Chondrocyte (in vitro differentiated cells): ENCODE data around the gene PCCA. TPM values are rescaled to one million over a fixed set of nuclear protein-coding genes. Genes with fewer than 3 reads are reported as not detected.
A peak's percentile ranks its signal among the peaks of the same experiment; 100 is the strongest.

Experiments
- DNase-seq: peaks from one replicate; pipeline ENCODE4 v3.0.0; 2021; ENCODE audit warnings: mixed read lengths, low spot score
- H3K27ac Mint-ChIP-seq: one replicate; pipeline ENCODE4 v1.8.0; 2021; ENCODE audit warnings: mild to moderate bottlenecking, moderate library complexity, mixed read lengths; ENCODE audit not compliant: unreplicated experiment
- H3K27me3 Mint-ChIP-seq: 2 replicates; pipeline ENCODE4 v1.8.0; 2021; ENCODE audit warnings: low read depth, mixed read lengths
- H3K36me3 Mint-ChIP-seq: 2 replicates; pipeline ENCODE4 v1.8.0; 2021; ENCODE audit warnings: low read depth, mixed read lengths
- H3K4me1 Mint-ChIP-seq: 2 replicates; pipeline ENCODE4 v1.8.0; 2021; ENCODE audit warnings: low read depth, mild to moderate bottlenecking, mixed read lengths
- H3K4me3 Mint-ChIP-seq: one replicate; pipeline ENCODE4 v1.8.0; 2021; ENCODE audit warnings: mild to moderate bottlenecking, moderate library complexity, mixed read lengths; ENCODE audit not compliant: unreplicated experiment
- H3K9me3 Mint-ChIP-seq: 2 replicates; pipeline ENCODE4 v1.8.0; 2021; ENCODE audit warnings: low read depth, mixed read lengths
- total RNA-seq: library from RNA; stranded (reverse); gene quantifications from 3 replicates; pipeline ENCODE4 v1.2.1, GENCODE V29; 2021
- TF ChIP-seq, protein P1 (sequence below): fragments of 200-600 bp; sonication (generic); IDR thresholded peaks from 2 replicates; pipeline ENCODE4 v1.5.0; 2021; ENCODE audit warnings: antibody characterized with exemption, mild to moderate bottlenecking, moderate library complexity

The PCCA gene
- total RNA-seq, 1 donor from 2014 or later, result 15.1 TPM

GRCh38 chr13:100106005-100106404, 17.1 kb downstream of the PCCA start:
- TF ChIP-seq, protein P1, sequence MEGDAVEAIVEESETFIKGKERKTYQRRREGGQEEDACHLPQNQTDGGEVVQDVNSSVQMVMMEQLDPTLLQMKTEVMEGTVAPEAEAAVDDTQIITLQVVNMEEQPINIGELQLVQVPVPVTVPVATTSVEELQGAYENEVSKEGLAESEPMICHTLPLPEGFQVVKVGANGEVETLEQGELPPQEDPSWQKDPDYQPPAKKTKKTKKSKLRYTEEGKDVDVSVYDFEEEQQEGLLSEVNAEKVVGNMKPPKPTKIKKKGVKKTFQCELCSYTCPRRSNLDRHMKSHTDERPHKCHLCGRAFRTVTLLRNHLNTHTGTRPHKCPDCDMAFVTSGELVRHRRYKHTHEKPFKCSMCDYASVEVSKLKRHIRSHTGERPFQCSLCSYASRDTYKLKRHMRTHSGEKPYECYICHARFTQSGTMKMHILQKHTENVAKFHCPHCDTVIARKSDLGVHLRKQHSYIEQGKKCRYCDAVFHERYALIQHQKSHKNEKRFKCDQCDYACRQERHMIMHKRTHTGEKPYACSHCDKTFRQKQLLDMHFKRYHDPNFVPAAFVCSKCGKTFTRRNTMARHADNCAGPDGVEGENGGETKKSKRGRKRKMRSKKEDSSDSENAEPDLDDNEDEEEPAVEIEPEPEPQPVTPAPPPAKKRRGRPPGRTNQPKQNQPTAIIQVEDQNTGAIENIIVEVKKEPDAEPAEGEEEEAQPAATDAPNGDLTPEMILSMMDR, result no peak
- peak overlapping the region; percentile 61 for H3K27ac Mint-ChIP-seq
- H3K9me3 Mint-ChIP-seq, result no peaks in the 10 kb centered on the region
- peaks cover 5% of the 10 kb centered on the region for H3K36me3 Mint-ChIP-seq
- no peaks in the 10 kb centered on the region for H3K27me3 Mint-ChIP-seq
- no peak overlapping the region for H3K4me3 Mint-ChIP-seq
- peaks cover 33% of the 10 kb centered on the region for H3K4me1 Mint-ChIP-seq
- DNase-seq, result no peak

GRCh38 chr13:100106705-100107104, 17.8 kb downstream of the PCCA start:
- no peak overlapping the region for H3K4me3 Mint-ChIP-seq
- H3K4me1 Mint-ChIP-seq, result peaks cover 30% of the 10 kb centered on the region
- H3K27ac Mint-ChIP-seq, result peak overlapping the region; percentile 59
- peaks cover 5% of the 10 kb centered on the region for H3K36me3 Mint-ChIP-seq
- no peaks in the 10 kb centered on the region for H3K27me3 Mint-ChIP-seq
- H3K9me3 Mint-ChIP-seq, result no peaks in the 10 kb centered on the region
- DNase-seq, result no peak
- TF ChIP-seq, protein P1, result no peak

- DNase-seq, result no peak
- Mint-ChIP-seq H3K36me3 (peaks cover 3% of the 10 kb centered on the region), H3K27me3 (no peaks in the 10 kb centered on the region), H3K9me3 (no peaks in the 10 kb centered on the region), H3K4me1 (peaks cover 14% of the 10 kb centered on the region), H3K27ac (no peak overlapping the region), H3K4me3 (no peak overlapping the region)
- TF ChIP-seq, protein P1, result no peak
Measured at GRCh38 chr13:100108913-100109507, 20.1 kb downstream of the PCCA start.

GRCh38 chr13:100110269-100110668, 21.4 kb downstream of the PCCA start:
- H3K36me3 Mint-ChIP-seq, result peaks cover 8% of the 10 kb centered on the region
- H3K4me3 Mint-ChIP-seq, result no peak overlapping the region
- TF ChIP-seq, protein P1, result no peak
- no peaks in the 10 kb centered on the region for H3K27me3 Mint-ChIP-seq
- no peaks in the 10 kb centered on the region for H3K9me3 Mint-ChIP-seq
- H3K4me1 Mint-ChIP-seq, result peaks cover 14% of the 10 kb centered on the region
- H3K27ac Mint-ChIP-seq, result no peak overlapping the region
- no peak for DNase-seq

DNA sequence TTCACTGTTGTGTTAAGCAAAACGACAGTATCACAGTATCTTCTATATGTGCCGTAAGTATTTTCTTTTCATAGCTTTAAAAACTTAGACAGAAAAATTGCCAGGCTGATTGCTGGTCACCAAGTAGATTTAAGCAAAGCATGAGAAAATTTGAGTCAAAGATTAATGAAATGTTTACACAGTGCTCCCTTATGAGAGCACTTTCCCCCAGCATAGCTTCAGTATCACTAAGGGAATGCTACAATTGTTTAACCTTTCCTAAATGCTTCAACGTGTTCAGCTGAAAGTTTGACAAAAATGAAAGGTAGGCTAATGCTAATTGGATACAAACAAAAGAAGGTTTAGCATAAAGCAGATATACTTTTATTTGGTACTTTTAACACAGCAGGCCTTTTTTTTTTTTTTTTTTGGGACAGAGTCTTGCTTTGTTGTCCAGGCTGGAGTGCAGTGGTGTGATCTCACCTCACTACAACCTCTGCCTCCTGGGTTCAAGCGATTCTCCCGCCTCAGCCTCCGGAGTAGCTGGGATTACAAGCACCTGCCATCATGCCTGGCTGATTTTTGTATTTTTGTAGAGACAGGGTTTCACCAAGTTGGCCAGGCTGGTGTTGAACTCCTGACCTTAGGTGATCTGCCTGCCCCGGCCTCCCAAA, 23.4 kb downstream of the PCCA start:
- Mint-ChIP-seq H3K4me1 (no peaks in the 10 kb centered on the region), H3K4me3 (no peak overlapping the region), H3K9me3 (no peaks in the 10 kb centered on the region), H3K27ac (no peak overlapping the region), H3K36me3 (peaks cover 9% of the 10 kb centered on the region), H3K27me3 (no peaks in the 10 kb centered on the region)
- TF ChIP-seq, protein P1, result no peak
- DNase-seq, result no peak
